ENCODE measurements around the gene TNFAIP3. TPM values are rescaled to one million over a fixed set of nuclear protein-coding genes. Genes with fewer than 3 reads are reported as not detected.

Gene TNFAIP3
- total and polyA plus RNA-seq, 2 donors (not counting 1 experiment from before 2014, with no cell fraction given): 86.2 to 92.0 TPM

DNA sequence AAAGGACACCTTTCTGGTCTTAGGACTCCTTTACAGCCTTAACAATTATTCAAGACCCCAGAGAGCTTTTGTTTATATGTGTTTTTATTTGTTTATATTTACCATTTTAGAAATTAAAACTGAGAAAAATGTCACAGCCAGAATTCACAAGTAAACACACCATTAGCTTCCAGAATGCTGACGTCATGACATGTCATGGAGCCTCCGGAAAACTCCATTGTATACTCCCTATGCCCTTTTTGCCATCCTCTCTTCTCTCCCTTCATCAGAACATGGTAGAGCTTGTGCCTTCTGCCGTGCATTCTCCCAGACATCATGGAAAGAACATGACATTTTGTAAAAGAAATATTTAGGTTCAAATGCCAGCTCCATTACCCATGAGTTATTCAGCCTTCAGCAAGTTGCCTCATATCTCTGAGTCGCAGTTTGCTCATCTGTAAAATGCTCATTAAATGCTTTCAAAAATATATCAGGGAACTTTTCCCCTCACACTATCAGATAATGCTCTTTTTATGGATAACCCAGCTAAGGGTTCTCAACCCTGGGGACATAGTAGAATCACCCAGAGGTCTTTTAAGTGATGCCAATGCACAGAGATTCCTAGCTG is 27.8 kb downstream of the TNFAIP3 start:
- Histone ChIP-seq H3K9me3 (ENCODE audit: control extremely low read depth in 1 of 3, control insufficient read depth in 2 of 3, insufficient read depth in 1 of 3, low read length in 2 of 3) (no peaks in the 10 kb centered on the region), H3K4me2 (replicated peaks; ENCODE audit: low read depth, low read length, poor library complexity, severe bottlenecking) (no peak overlapping the region), H3K27ac (ENCODE audit: low read length in 2 of 2) (no peak overlapping the region), H3K4me3 (ENCODE audit: control extremely low read depth in 1 of 5, extremely low read depth in 1 of 5, insufficient read depth in 1 of 5, low read depth in 2 of 5, low read length in 4 of 5) (no peak overlapping the region), H3K9ac (ENCODE audit: low read length) (no peak overlapping the region), H4K20me1 (ENCODE audit: control insufficient read depth, insufficient read depth, low read length, poor library complexity, severe bottlenecking) (no peaks in the 10 kb centered on the region), H3K79me2 (ENCODE audit: control insufficient read depth, insufficient read depth, low read length) (no peaks in the 10 kb centered on the region), H3K27me3 (replicated peaks in 1 of 4; ENCODE audit: control extremely low read depth in 1 of 4, control insufficient read depth in 3 of 4, insufficient read depth in 4 of 4, low read length in 3 of 4) (no peaks in the 10 kb centered on the region), H3K4me1 (ENCODE audit: control insufficient read depth in 2 of 2, insufficient read depth in 2 of 2, low read length in 2 of 2) (no peaks in the 10 kb centered on the region), H2AFZ (ENCODE audit: insufficient read depth, low read depth, low read length, poor library complexity, severe bottlenecking) (no peak overlapping the region), H3K36me3 (replicated peaks in 1 of 2; ENCODE audit: control extremely low read depth in 1 of 2, control insufficient read depth in 1 of 2, extremely low read depth in 1 of 2, insufficient read depth in 2 of 2, low read length in 1 of 2) (no peaks in the 10 kb centered on the region)
- POLR2A ChIA-PET: no interaction called here
- Mint-ChIP-seq H3K27ac (no peak overlapping the region), H3K4me3 (no peak overlapping the region), H3K4me1 (no peaks in the 10 kb centered on the region), H3K27me3 (no peaks in the 10 kb centered on the region), H3K9me3 (ENCODE audit: insufficient read depth) (no peaks in the 10 kb centered on the region)
- WGBS (ENCODE audit: insufficient coverage): 93% methylated on average over 2 of the region's 4 CpGs
- DNase-seq (no peak), ATAC-seq (ENCODE audit: low read depth) (no peak)
- intact Hi-C loops (cut with micrococcal nuclease): no loop called here
- TF ChIP-seq, protein P1, sequence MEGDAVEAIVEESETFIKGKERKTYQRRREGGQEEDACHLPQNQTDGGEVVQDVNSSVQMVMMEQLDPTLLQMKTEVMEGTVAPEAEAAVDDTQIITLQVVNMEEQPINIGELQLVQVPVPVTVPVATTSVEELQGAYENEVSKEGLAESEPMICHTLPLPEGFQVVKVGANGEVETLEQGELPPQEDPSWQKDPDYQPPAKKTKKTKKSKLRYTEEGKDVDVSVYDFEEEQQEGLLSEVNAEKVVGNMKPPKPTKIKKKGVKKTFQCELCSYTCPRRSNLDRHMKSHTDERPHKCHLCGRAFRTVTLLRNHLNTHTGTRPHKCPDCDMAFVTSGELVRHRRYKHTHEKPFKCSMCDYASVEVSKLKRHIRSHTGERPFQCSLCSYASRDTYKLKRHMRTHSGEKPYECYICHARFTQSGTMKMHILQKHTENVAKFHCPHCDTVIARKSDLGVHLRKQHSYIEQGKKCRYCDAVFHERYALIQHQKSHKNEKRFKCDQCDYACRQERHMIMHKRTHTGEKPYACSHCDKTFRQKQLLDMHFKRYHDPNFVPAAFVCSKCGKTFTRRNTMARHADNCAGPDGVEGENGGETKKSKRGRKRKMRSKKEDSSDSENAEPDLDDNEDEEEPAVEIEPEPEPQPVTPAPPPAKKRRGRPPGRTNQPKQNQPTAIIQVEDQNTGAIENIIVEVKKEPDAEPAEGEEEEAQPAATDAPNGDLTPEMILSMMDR (IDR thresholded peaks at IDR 0.05): no peak
- no peak for TF ChIP-seq EZH2 (IDR thresholded peaks at IDR 0.05; ENCODE audit: borderline replicate concordance, insufficient read depth, low read depth, low read length, poor library complexity, severe bottlenecking)
- CTCF ChIA-PET: no interaction called here

DNA sequence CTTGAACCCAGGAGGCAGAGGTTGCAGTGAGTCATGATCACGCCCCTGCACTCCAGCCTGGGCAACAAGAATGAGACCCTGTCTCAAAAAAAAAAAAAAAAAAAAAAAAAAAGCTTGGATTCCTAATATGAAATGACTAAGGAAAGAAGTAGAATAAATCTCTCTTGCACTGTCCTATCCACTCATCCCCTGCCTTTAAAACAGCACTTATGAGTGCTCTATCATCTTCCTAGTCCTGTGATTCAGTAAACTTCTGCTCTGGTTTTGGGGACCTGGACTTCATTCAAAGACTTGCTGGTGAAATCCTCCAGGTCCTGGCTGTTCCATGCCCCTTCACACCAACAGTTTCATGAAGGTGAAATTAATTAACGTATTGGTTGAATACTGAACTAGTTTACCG is 29.6 kb downstream of the TNFAIP3 start:
- H3K9ac ChIP-seq (ENCODE audit: low read length): no peak overlapping the region
- no peaks in the 10 kb centered on the region for H3K9me3 Mint-ChIP-seq (ENCODE audit: insufficient read depth)
- H3K27ac ChIP-seq (ENCODE audit: low read length in 2 of 2): no peak overlapping the region
- no peaks in the 10 kb centered on the region for H3K27me3 Mint-ChIP-seq
- intact Hi-C loops (cut with micrococcal nuclease): no loop called here
- no peak for TF ChIP-seq EZH2 (IDR thresholded peaks at IDR 0.05; ENCODE audit: borderline replicate concordance, insufficient read depth, low read depth, low read length, poor library complexity, severe bottlenecking)
- TF ChIP-seq, protein P1 (IDR thresholded peaks at IDR 0.05): no peak
- ATAC-seq (ENCODE audit: low read depth) (no peak), DNase-seq (no peak)
- CTCF ChIA-PET: interaction anchor here (1.4 kb wide), 1 partner anchor 14 kb away, joined by 3 read pairs; no protein-coding TSS in a partner anchor
- no peak overlapping the region for H2AFZ ChIP-seq (ENCODE audit: insufficient read depth, low read depth, low read length, poor library complexity, severe bottlenecking)
- no peak overlapping the region for H3K27ac Mint-ChIP-seq
- POLR2A ChIA-PET: no interaction called here
- H3K4me3 ChIP-seq (ENCODE audit: control extremely low read depth in 1 of 5, extremely low read depth in 1 of 5, insufficient read depth in 1 of 5, low read depth in 2 of 5, low read length in 4 of 5): no peak overlapping the region
- H3K4me1 Mint-ChIP-seq: no peaks in the 10 kb centered on the region
- no peak overlapping the region for H3K4me3 Mint-ChIP-seq
- H3K9me3 ChIP-seq (ENCODE audit: control extremely low read depth in 1 of 3, control insufficient read depth in 2 of 3, insufficient read depth in 1 of 3, low read length in 2 of 3): no peaks in the 10 kb centered on the region
- no peaks in the 10 kb centered on the region for H3K79me2 ChIP-seq (ENCODE audit: control insufficient read depth, insufficient read depth, low read length)
- no peaks in the 10 kb centered on the region for H3K36me3 ChIP-seq (replicated peaks in 1 of 2; ENCODE audit: control extremely low read depth in 1 of 2, control insufficient read depth in 1 of 2, extremely low read depth in 1 of 2, insufficient read depth in 2 of 2, low read length in 1 of 2)
- H4K20me1 ChIP-seq (ENCODE audit: control insufficient read depth, insufficient read depth, low read length, poor library complexity, severe bottlenecking): no peaks in the 10 kb centered on the region
- H3K4me1 ChIP-seq (ENCODE audit: control insufficient read depth in 2 of 2, insufficient read depth in 2 of 2, low read length in 2 of 2): no peaks in the 10 kb centered on the region
- H3K27me3 ChIP-seq (replicated peaks in 1 of 4; ENCODE audit: control extremely low read depth in 1 of 4, control insufficient read depth in 3 of 4, insufficient read depth in 4 of 4, low read length in 3 of 4): no peaks in the 10 kb centered on the region
- no CpG with 5 or more reads among the region's 3 CpGs for WGBS (ENCODE audit: insufficient coverage)
- H3K4me2 ChIP-seq (replicated peaks; ENCODE audit: low read depth, low read length, poor library complexity, severe bottlenecking): no peak overlapping the region
